Mesenchymal stem cell (in vitro differentiated cells and primary cell): Measurements from ENCODE around the gene APPBP2. TPM values are rescaled to one million over a fixed set of nuclear protein-coding genes. Genes with fewer than 3 reads are reported as not detected.

Experiments
- DNase-seq: peaks from one replicate; pipeline ENCODE4 v3.0.0-alpha.2; 2013
- H2AFZ ChIP-seq: one replicate; pipeline ENCODE4 v1.6.1; 2013; ENCODE audit warnings: low read depth, mild to moderate bottlenecking, control low read depth, inconsistent platforms, low read length, moderate library complexity
- H2AK5ac ChIP-seq: 2 replicates; pipeline ENCODE4 v1.6.1; 2013; ENCODE audit warnings: low read length, moderate library complexity, mild to moderate bottlenecking, inconsistent platforms; ENCODE audit not compliant: severe bottlenecking
- H2BK120ac ChIP-seq: one replicate; pipeline ENCODE4 v1.6.1; 2013; ENCODE audit warnings: low read depth, mild to moderate bottlenecking, inconsistent platforms, low read length, moderate library complexity
- H2BK12ac ChIP-seq, 2 experiments: one replicate each; pipeline ENCODE4 v1.6.1; 2013; ENCODE audit warnings: inconsistent platforms in 2 of 2, low read length in 2 of 2, mild to moderate bottlenecking in 2 of 2, moderate library complexity in 2 of 2, control low read depth in 1 of 2
- H2BK15ac ChIP-seq: one replicate; pipeline ENCODE4 v1.6.1; 2013; ENCODE audit warnings: mild to moderate bottlenecking, low read depth, inconsistent platforms; ENCODE audit not compliant: poor library complexity, severe bottlenecking
- H2BK5ac ChIP-seq: 2 replicates; pipeline ENCODE4 v1.6.1; 2013; ENCODE audit warnings: low read depth, mild to moderate bottlenecking, low read length, control low read depth, inconsistent platforms; ENCODE audit not compliant: poor library complexity, severe bottlenecking
- H3K14ac ChIP-seq, 2 experiments: one replicate each; pipeline ENCODE4 v1.6.1; 2013; ENCODE audit warnings: inconsistent platforms in 2 of 2, low read length in 2 of 2, control low read depth in 1 of 2, mild to moderate bottlenecking in 1 of 2, moderate library complexity in 1 of 2
- H3K18ac ChIP-seq, 2 experiments: one replicate each; pipeline ENCODE4 v1.6.1; 2013; ENCODE audit warnings: inconsistent platforms in 2 of 2, low read length in 2 of 2, control low read depth in 1 of 2, low read depth in 1 of 2, mild to moderate bottlenecking in 1 of 2
- H3K23ac ChIP-seq, 2 experiments: one replicate each; pipeline ENCODE4 v1.6.1; 2013; ENCODE audit warnings: inconsistent platforms in 2 of 2, low read length in 2 of 2, mild to moderate bottlenecking in 2 of 2, moderate library complexity in 2 of 2, control low read depth in 1 of 2
- H3K27ac ChIP-seq: 2 replicates; pipeline ENCODE4 v1.5.1; 2013; ENCODE audit warnings: mild to moderate bottlenecking, moderate library complexity, low read length, control low read depth, inconsistent platforms; ENCODE audit not compliant: poor library complexity, severe bottlenecking
- H3K27me3 ChIP-seq, 2 experiments: 2 replicates each; pipeline versions ENCODE4 v1.6.1 to v1.7.0; 2013; ENCODE audit warnings: low read length in 2 of 2, mild to moderate bottlenecking in 2 of 2, moderate library complexity in 2 of 2, control low read depth in 1 of 2, inconsistent platforms in 1 of 2; ENCODE audit not compliant: control insufficient read depth in 1 of 2, insufficient read depth in 1 of 2
- H3K36me3 ChIP-seq, 2 experiments: 2 replicates each; pipeline versions ENCODE4 v1.6.1 to v1.7.0; 2013; ENCODE audit warnings: low read length in 2 of 2, control low read depth in 1 of 2, inconsistent platforms in 1 of 2, low read depth in 1 of 2, mild to moderate bottlenecking in 1 of 2; ENCODE audit not compliant: insufficient read depth in 2 of 2, control insufficient read depth in 1 of 2
- H3K4ac ChIP-seq, 2 experiments: one replicate each; pipeline ENCODE4 v1.6.1; 2013; ENCODE audit warnings: inconsistent platforms in 2 of 2, low read length in 2 of 2, mild to moderate bottlenecking in 2 of 2, moderate library complexity in 2 of 2, control low read depth in 1 of 2, low read depth in 1 of 2
- H3K4me1 ChIP-seq: 2 replicates; pipeline ENCODE4 v1.6.1; 2013; ENCODE audit warnings: low read depth, low read length, control low read depth; ENCODE audit not compliant: control insufficient read depth, insufficient read depth
- H3K4me2 ChIP-seq: 2 replicates; pipeline ENCODE4 v1.6.1; 2013; ENCODE audit warnings: low read length, mild to moderate bottlenecking, inconsistent platforms; ENCODE audit not compliant: poor library complexity, severe bottlenecking
- H3K4me3 ChIP-seq, 2 experiments: 2 replicates each; pipeline versions ENCODE4 v1.5.1 to v1.7.0; 2013; ENCODE audit warnings: low read length in 2 of 2, mild to moderate bottlenecking in 2 of 2, control low read depth in 1 of 2, low read depth in 1 of 2; ENCODE audit not compliant: insufficient read depth in 1 of 2
- H3K79me1 ChIP-seq: replicated peaks from 2 replicates; pipeline ENCODE4 v1.6.1; 2013; ENCODE audit warnings: mild to moderate bottlenecking, control low read depth, low read length, inconsistent platforms; ENCODE audit not compliant: poor library complexity, severe bottlenecking
- H3K9ac ChIP-seq: 2 replicates; pipeline ENCODE4 v1.7.0; 2013; ENCODE audit warnings: mild to moderate bottlenecking, low read length, moderate library complexity
- H3K9me3 ChIP-seq: 2 replicates; pipeline ENCODE4 v1.7.0; 2013; ENCODE audit warnings: mild to moderate bottlenecking, low read length; ENCODE audit not compliant: control insufficient read depth
- H4K8ac ChIP-seq: one replicate; pipeline ENCODE4 v1.6.1; 2013; ENCODE audit warnings: inconsistent platforms, mild to moderate bottlenecking, low read length, moderate library complexity
- H4K91ac ChIP-seq: one replicate; pipeline ENCODE4 v1.6.1; 2013; ENCODE audit warnings: mild to moderate bottlenecking, low read length, inconsistent platforms
- WGBS: methylation state at CpG from one replicate; pipeline ENCODE4 v1.1.7; 2013; ENCODE audit warnings: mixed read lengths; 5-methylcytosine and 5-hydroxymethylcytosine counted together
- polyA plus RNA-seq, 2 experiments: library from polyadenylated mRNA; stranded (reverse); fragments of 200-250 nt; gene quantifications; one replicate each; pipeline ENCODE4 v1.2.3, GENCODE V29; 2013

The APPBP2 gene
- polyA plus RNA-seq (2013, experiment 1 of 2): 20.3 TPM
- 20.8 TPM for polyA plus RNA-seq (2013, experiment 2 of 2)

DNA sequence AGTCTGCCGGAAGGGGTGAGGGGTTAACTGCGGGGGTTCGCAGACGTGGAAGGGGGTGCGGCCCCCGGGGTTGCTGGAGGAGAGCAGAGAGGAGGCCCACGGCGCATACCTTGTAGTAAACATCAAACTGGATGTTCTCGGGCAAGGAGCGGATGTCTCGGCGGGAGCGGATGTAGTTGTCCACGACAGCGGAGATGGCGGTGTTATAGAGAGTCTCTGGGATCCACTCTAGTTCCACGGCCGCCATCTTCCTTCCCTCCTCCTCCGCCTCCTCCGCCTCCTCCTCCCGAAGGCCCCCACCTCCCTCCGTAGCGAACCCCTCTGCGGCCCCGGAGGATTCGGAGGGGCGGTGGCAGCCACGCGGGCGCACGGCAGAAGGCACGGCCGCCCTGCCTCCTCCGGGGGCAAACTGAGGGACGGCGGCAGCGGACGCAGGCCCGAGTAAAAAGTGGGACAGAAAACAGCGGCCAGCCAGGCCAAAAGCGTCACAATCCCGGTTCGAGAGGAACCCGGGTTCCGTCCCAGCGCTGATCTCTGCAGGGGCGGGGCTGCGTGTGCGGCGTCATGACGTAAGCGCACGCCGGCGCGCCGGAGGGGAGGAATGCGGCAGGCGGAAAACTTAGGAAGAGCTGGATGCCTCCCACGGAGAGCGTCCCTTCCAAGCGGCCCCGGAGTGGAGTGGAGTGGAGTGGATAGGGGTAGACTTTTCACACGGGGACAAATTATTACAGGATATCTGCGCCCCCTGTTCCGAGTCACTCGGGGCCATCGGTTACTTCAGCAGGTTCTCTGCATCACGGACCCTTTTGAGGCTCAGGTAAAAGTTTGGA lies at the start of gene APPBP2:
TSS of gene APPBP2 (minus strand) at position 558 of the 830 bp plus-strand sequence. CDS start at position 247, 311 bp downstream.
- peak within 1 kb of the TSS; percentile 70 for H2BK15ac ChIP-seq
- peak within 1 kb of the TSS; percentile 5 to 19 for H2BK12ac ChIP-seq
- H3K4me1 ChIP-seq: peaks cover 10% of the 10 kb centered on the region
- H3K27ac ChIP-seq: peak within 1 kb of the TSS; percentile 91
- H3K36me3 ChIP-seq: peaks cover 4 to 5% of the 10 kb centered on the region in 2 experiments
- under 1% methylated on average over 54 of the region's 69 CpGs for whole genome bisulfite sequencing
- H4K8ac ChIP-seq: peak within 1 kb of the TSS; percentile 74
- H3K18ac ChIP-seq: peak within 1 kb of the TSS; percentile 94 to 98
- peak within 1 kb of the TSS; percentile 63 for H2AFZ ChIP-seq
- peak within 1 kb of the TSS in 1 of 2 experiments; percentile 5 for H3K23ac ChIP-seq
- H3K9me3 ChIP-seq: no peaks in the 10 kb centered on the region
- peak within 1 kb of the TSS in 1 of 2 experiments; percentile 28 for H3K14ac ChIP-seq
- peaks cover 16% of the 10 kb centered on the region for H3K79me1 ChIP-seq
- peak within 1 kb of the TSS; percentile 81 to 98 for H3K4me3 ChIP-seq
- H3K27me3 ChIP-seq: no peaks in the 10 kb centered on the region
- peak within 1 kb of the TSS; percentile 95 for H2BK120ac ChIP-seq
- H2AK5ac ChIP-seq: peak within 1 kb of the TSS; percentile 75
- H3K9ac ChIP-seq: peak within 1 kb of the TSS; percentile 99
- peak within 1 kb of the TSS; percentile 59 for H3K4me2 ChIP-seq
- peak within 1 kb of the TSS; percentile 92 to 94 for H3K4ac ChIP-seq
- peak; percentile 93 for DNase-seq
- peak within 1 kb of the TSS; percentile 47 for H2BK5ac ChIP-seq
- H4K91ac ChIP-seq: peak within 1 kb of the TSS; percentile 74

DNA sequence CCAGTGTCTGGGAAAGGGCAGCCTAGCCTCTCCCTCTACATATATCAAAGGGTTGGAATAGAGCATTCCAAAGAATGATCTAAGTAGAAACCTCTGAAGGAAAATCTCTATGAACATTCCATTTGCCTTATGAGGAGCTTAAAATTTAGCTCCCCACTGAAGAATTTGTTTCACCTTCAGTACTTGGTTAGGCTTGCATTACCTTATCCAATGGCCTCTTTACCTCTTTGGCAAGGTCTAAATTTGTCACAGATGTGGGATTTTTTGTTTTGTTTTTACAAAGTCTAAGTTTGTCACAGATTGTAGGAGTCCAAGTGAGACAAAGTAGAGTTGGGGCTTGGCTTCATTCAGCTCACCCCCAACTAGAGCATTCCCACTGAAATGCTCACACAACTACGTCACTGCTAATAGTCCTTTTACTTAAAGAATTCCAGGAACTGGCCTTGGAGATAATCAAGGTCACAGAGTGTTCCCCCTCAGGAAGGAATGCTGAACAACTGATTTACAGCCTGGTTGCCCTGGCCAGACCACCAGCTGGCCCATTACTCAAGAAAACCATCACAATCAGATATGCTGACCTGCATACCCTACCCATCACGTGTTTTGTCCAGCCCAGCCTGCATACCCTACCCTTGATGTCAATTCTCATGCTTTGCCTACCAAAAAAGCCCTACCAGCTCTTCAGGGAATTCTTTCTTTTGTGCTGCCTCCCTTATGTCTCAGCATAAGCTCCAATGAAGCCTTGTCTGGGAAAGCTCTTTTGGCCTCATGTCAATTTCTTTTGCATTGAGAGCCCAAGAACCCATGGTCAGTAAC lies 47.4 kb upstream of the APPBP2 start:
- Histone ChIP-seq H2BK15ac (no peak overlapping the region), H2AK5ac (no peak overlapping the region), H3K9ac (no peak overlapping the region), H3K4me3 (no peak overlapping the region), H3K14ac (no peak overlapping the region), H3K4ac (peak overlapping the region in 1 of 2 experiments; percentile 37), H3K79me1 (no peaks in the 10 kb centered on the region), H3K4me2 (no peak overlapping the region), H4K91ac (peak overlapping the region; percentile 7), H3K27ac (peak overlapping the region; percentile 99), H3K27me3 (no peaks in the 10 kb centered on the region), H3K23ac (no peak overlapping the region), H3K36me3 (no peaks in the 10 kb centered on the region), H2BK5ac (peak overlapping the region; percentile 96), H3K9me3 (no peaks in the 10 kb centered on the region), H4K8ac (peak overlapping the region; percentile 24), H3K18ac (peak overlapping the region in 1 of 2 experiments; percentile 4), H3K4me1 (peaks cover 10% of the 10 kb centered on the region), H2AFZ (no peak overlapping the region), H2BK120ac (no peak overlapping the region), H2BK12ac (peak overlapping the region in 1 of 2 experiments; percentile 73)
- DNase-seq: peak; percentile 82
- 3% methylated on average over 2 of the region's 2 CpGs for WGBS

DNA sequence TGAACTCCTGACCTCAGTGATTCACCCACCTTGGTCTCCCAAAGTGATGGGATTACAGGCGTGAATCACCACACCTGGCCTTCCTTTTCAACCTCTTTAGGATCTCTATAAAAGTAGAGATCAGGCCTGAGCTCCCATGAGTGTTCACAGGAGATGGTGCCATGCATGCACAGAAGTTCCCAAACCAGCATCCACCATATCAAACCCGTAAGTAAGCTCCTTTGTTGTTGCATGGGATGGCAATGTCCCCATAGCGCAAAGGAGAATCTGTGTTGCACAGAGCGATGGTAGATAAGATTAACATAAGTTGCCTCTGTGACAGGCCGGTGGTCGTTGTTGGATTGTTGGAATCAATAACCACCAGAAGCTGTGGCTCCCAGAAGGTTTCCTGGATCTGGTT lies 39.2 kb upstream of the APPBP2 start:
- H3K14ac ChIP-seq: no peak overlapping the region
- H3K4ac ChIP-seq: no peak overlapping the region
- H2BK5ac ChIP-seq: no peak overlapping the region
- H3K9me3 ChIP-seq: no peaks in the 10 kb centered on the region
- DNase-seq: no peak
- H3K18ac ChIP-seq: no peak overlapping the region
- peak overlapping the region; percentile 84 for H2AK5ac ChIP-seq
- no peaks in the 10 kb centered on the region for H3K79me1 ChIP-seq
- H3K23ac ChIP-seq: no peak overlapping the region
- 95% methylated on average over 6 of the region's 6 CpGs for WGBS
- no peak overlapping the region for H4K8ac ChIP-seq
- H3K4me3 ChIP-seq: no peak overlapping the region
- H2BK15ac ChIP-seq: no peak overlapping the region
- H2BK120ac ChIP-seq: no peak overlapping the region
- peaks cover 4% of the 10 kb centered on the region for H3K4me1 ChIP-seq
- no peak overlapping the region for H3K4me2 ChIP-seq
- no peak overlapping the region for H2BK12ac ChIP-seq
- no peak overlapping the region for H2AFZ ChIP-seq
- no peak overlapping the region for H4K91ac ChIP-seq
- no peak overlapping the region for H3K9ac ChIP-seq
- H3K27me3 ChIP-seq: no peaks in the 10 kb centered on the region
- H3K36me3 ChIP-seq: no peaks in the 10 kb centered on the region
- H3K27ac ChIP-seq: no peak overlapping the region

DNA sequence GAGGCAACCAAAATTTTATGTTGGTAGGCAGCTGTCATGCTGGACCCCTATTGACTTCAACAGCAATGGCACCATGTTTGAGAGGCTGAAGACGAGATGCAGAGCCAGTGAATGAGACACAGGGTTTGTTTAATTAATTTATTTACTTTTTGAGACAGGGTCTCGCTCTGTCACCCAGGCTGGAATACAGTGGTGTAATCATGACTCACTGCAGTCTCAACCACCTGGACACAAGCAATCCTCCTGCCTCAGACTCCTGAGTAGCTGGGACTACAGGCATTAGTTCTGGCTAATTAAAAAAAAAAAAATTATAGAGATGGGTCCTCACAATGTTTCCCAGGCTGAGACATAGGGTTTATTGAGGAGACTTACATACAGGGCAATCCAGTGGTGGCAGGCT lies 37.7 kb upstream of the APPBP2 start:
- H2AK5ac ChIP-seq: peak overlapping the region; percentile 88

More for the DNA sequence above, 37.7 kb upstream of the APPBP2 start:
- no peak overlapping the region for H3K4ac ChIP-seq
- peaks cover 4% of the 10 kb centered on the region for H3K4me1 ChIP-seq
- H3K4me2 ChIP-seq: no peak overlapping the region
- DNase-seq: no peak
- no peak overlapping the region for H2AFZ ChIP-seq
- no peaks in the 10 kb centered on the region for H3K79me1 ChIP-seq
- no peak overlapping the region for H2BK5ac ChIP-seq
- no peak overlapping the region for H4K8ac ChIP-seq
- no peak overlapping the region for H3K9ac ChIP-seq
- H3K9me3 ChIP-seq: no peaks in the 10 kb centered on the region
- no peak overlapping the region for H2BK12ac ChIP-seq
- no peaks in the 10 kb centered on the region for H3K36me3 ChIP-seq
- H3K27me3 ChIP-seq: no peaks in the 10 kb centered on the region
- no peak overlapping the region for H3K23ac ChIP-seq
- no peak overlapping the region for H2BK15ac ChIP-seq
- no peak overlapping the region for H3K4me3 ChIP-seq
- H3K18ac ChIP-seq: no peak overlapping the region
- H4K91ac ChIP-seq: no peak overlapping the region
- 33% methylated on average over 1 of the region's 2 CpGs for WGBS
- H3K27ac ChIP-seq: no peak overlapping the region
- no peak overlapping the region for H3K14ac ChIP-seq
- H2BK120ac ChIP-seq: no peak overlapping the region
